COR-L47 (cell line): ENCODE data around the gene PCDH11Y.
A peak's percentile ranks its signal among the peaks of the same experiment; 100 is the strongest.
"Not testable (repeated sequence)": the region's sequence is repeated elsewhere in the genome, so short reads cannot be mapped to it uniquely, and the experiment has no call there.

Experiments
- DNase-seq: peaks from one replicate; lab custom pipeline; 2025; lab: John Stamatoyannopoulos, UW

Gene PCDH11Y

GRCh38 chrY:5000057-5000456 lies at the start of gene PCDH11Y:
TSS of gene PCDH11Y (plus strand) at chrY:5000296. CDS start at chrY:5057100, 56,804 bp downstream.
- DNase-seq, result peak; percentile 1

GRCh38 chrY:4967894-4968293 lies 32.2 kb upstream of the PCDH11Y start:
- DNase-seq, result not testable (repeated sequence)

GRCh38 chrY:4991743-4992400 lies 8.2 kb upstream of the PCDH11Y start:
- not testable (repeated sequence) for DNase-seq

GRCh38 chrY:4994892-4995291 lies 5.2 kb upstream of the PCDH11Y start:
- DNase-seq, result not testable (repeated sequence)

GRCh38 chrY:5002476-5003184 lies 2.5 kb downstream of the PCDH11Y start:
- not testable (repeated sequence) for DNase-seq

GRCh38 chrY:5038972-5039523 lies 39.0 kb downstream of the PCDH11Y start:
- DNase-seq, result not testable (repeated sequence)

- DNase-seq, result not testable (repeated sequence)
Measured at GRCh38 chrY:5083017-5083416, 82.9 kb downstream of the PCDH11Y start.

- DNase-seq, result not testable (repeated sequence)
Measured at GRCh38 chrY:5182998-5183397, 182.9 kb downstream of the PCDH11Y start.

GRCh38 chrY:5215116-5215515 lies 215.0 kb downstream of the PCDH11Y start:
- not testable (repeated sequence) for DNase-seq

- not testable (repeated sequence) for DNase-seq
Measured at GRCh38 chrY:5324931-5325330, 324.8 kb downstream of the PCDH11Y start.

GRCh38 chrY:5342220-5342619 lies 342.1 kb downstream of the PCDH11Y start:
- DNase-seq, result not testable (repeated sequence)

GRCh38 chrY:5543705-5544104 lies 543.6 kb downstream of the PCDH11Y start:
- not testable (repeated sequence) for DNase-seq

GRCh38 chrY:5638589-5638988 lies 638.5 kb downstream of the PCDH11Y start:
- not testable (repeated sequence) for DNase-seq

- not testable (repeated sequence) for DNase-seq
Measured at GRCh38 chrY:5679265-5679664, 679.2 kb downstream of the PCDH11Y start.

- DNase-seq, result not testable (repeated sequence)
Measured at GRCh38 chrY:5708727-5709126, 708.6 kb downstream of the PCDH11Y start.

GRCh38 chrY:5709788-5710381 lies 709.8 kb downstream of the PCDH11Y start:
- not testable (repeated sequence) for DNase-seq

GRCh38 chrY:5761403-5761802 lies 761.3 kb downstream of the PCDH11Y start:
- DNase-seq, result not testable (repeated sequence)

- not testable (repeated sequence) for DNase-seq
Measured at GRCh38 chrY:5776485-5776884, 776.4 kb downstream of the PCDH11Y start.
